ENCODE measurements around the gene EFEMP2. TPM values are rescaled to one million over a fixed set of nuclear protein-coding genes. Genes with fewer than 3 reads are reported as not detected.

EFEMP2 gene
- total RNA-seq, 1 experiment from 2014 or later: 26.2 TPM

DNA sequence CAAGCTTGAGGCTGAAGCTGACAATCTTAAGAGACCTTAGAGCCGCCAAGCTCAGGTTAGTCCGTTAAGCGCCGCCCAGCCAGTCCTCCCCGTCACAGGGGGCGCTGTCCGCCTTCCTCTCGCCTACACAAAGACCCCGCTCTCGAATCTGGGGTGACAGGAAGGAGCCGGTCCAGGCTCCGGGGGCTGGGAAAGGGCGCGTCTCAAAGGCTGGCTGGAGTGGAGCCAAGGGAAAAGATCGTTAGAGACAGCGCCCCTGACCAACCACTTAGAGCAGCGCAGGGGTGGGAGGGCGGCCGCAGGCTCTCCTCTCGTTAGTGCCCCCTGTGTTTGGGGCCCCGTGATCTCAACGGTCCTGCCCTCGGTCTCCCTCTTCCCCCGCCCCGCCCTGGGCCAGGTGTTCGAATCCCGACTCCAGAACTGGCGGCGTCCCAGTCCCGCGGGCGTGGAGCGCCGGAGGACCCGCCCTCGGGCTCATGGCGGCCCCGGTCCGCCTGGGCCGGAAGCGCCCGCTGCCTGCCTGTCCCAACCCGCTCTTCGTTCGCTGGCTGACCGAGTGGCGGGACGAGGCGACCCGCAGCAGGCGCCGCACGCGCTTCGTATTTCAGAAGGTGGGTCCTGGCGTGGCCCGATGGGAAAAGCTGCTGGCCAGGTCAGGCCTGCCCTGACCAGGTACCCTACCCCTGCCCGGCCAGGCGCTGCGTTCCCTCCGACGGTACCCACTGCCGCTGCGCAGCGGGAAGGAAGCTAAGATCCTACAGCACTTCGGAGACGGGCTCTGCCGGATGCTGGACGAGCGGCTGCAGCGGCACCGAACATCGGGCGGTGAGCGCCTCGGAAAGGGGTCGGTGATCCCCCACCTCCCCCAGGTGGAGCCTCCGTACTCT lies 12.1 kb downstream of the EFEMP2 start, which contains the start of gene MUS81:
Gene MUS81, plus strand, starts transcription at position 156 of the 887 bp plus-strand sequence. Its CDS starts 321 bp downstream, at position 477.
- peak within 1 kb of the TSS; percentile 9 for H3T11ph ChIP-seq (ENCODE audit: low read length)
- H3K27me3 Mint-ChIP-seq (ENCODE audit: low read depth): no peaks in the 10 kb centered on the region
- no peak within 1 kb of the TSS for H3K56ac ChIP-seq (ENCODE audit: insufficient read length, low read depth, low read length)
- H2AFZ ChIP-seq (ENCODE audit: low read length): no peak within 1 kb of the TSS
- H3K79me1 ChIP-seq (ENCODE audit: insufficient read depth, low read depth, low read length, poor library complexity, severe bottlenecking): peaks cover under 1% of the 10 kb centered on the region
- H4K8ac ChIP-seq (replicated peaks; ENCODE audit: insufficient read length, low read depth, low read length): no peak within 1 kb of the TSS
- no peak within 1 kb of the TSS for H2AK5ac ChIP-seq (ENCODE audit: insufficient read length, low read length)
- peak within 1 kb of the TSS; percentile 78 to 93 for H3K4me3 Mint-ChIP-seq
- H4K20me1 ChIP-seq (ENCODE audit: control insufficient read depth, insufficient read depth, insufficient read length): peaks cover 2% of the 10 kb centered on the region
- H2BK12ac ChIP-seq (ENCODE audit: insufficient read length, low read depth, low read length): no peak within 1 kb of the TSS
- H3K27ac Mint-ChIP-seq: peak within 1 kb of the TSS; percentile 96 to 99 (median 99)
- no CpG with 5 or more reads among the region's 78 CpGs for WGBS (ENCODE audit: extremely low coverage, insufficient read length, low lambda C conversion rate)
- peaks cover 0 to 3% of the 10 kb centered on the region in 2 experiments; a peak in 1 of 5 replicates for H3K9me3 Mint-ChIP-seq
- no peak within 1 kb of the TSS for H3K23ac ChIP-seq (ENCODE audit: insufficient read length, low read depth, low read length)
- peaks cover 29% of the 10 kb centered on the region in 2 experiments for H3K4me1 Mint-ChIP-seq
- peak within 1 kb of the TSS; percentile 61; the same call in 1 of the 2 replicates for H3K4ac ChIP-seq (ENCODE audit: low read depth, low read length)
- peak within 1 kb of the TSS; percentile 63 for H4K5ac ChIP-seq (ENCODE audit: insufficient read length, low read depth, low read length)
- peak within 1 kb of the TSS; percentile 98 for H3K14ac ChIP-seq (ENCODE audit: insufficient read depth, low read length)
- H3K27ac ChIP-seq (ENCODE audit: insufficient read length, low read depth, low read length): peak within 1 kb of the TSS; percentile 83
- peak within 1 kb of the TSS; percentile 92 for H3K4me2 ChIP-seq (ENCODE audit: insufficient read depth, insufficient read length, low read length)
- H3K36me3 Mint-ChIP-seq (ENCODE audit: insufficient read depth in 1 of 3, low read depth in 3 of 3): peaks cover 38 to 52% (median 49%) of the 10 kb centered on the region in 3 experiments
- H3K4me1 ChIP-seq (ENCODE audit: insufficient read depth, low read length): no peaks in the 10 kb centered on the region
- peak within 1 kb of the TSS; percentile 85 for H3K9ac ChIP-seq (ENCODE audit: extremely low read depth, insufficient read length, low read length)
- peaks cover 25% of the 10 kb centered on the region for H3K23me2 ChIP-seq (ENCODE audit: insufficient read length, low read depth, low read length, poor library complexity, severe bottlenecking)
- no peak within 1 kb of the TSS for H2BK15ac ChIP-seq (ENCODE audit: low read depth, low read length)
- H2BK5ac ChIP-seq (ENCODE audit: insufficient read length, low read length): peak within 1 kb of the TSS; percentile 65
- H3K9me3 ChIP-seq (ENCODE audit: control insufficient read depth, low read depth, low read length): no peaks in the 10 kb centered on the region
- peak within 1 kb of the TSS; percentile 94 for H3K18ac ChIP-seq (ENCODE audit: insufficient read length, low read depth, low read length)
- TF ChIP-seq, protein P1, sequence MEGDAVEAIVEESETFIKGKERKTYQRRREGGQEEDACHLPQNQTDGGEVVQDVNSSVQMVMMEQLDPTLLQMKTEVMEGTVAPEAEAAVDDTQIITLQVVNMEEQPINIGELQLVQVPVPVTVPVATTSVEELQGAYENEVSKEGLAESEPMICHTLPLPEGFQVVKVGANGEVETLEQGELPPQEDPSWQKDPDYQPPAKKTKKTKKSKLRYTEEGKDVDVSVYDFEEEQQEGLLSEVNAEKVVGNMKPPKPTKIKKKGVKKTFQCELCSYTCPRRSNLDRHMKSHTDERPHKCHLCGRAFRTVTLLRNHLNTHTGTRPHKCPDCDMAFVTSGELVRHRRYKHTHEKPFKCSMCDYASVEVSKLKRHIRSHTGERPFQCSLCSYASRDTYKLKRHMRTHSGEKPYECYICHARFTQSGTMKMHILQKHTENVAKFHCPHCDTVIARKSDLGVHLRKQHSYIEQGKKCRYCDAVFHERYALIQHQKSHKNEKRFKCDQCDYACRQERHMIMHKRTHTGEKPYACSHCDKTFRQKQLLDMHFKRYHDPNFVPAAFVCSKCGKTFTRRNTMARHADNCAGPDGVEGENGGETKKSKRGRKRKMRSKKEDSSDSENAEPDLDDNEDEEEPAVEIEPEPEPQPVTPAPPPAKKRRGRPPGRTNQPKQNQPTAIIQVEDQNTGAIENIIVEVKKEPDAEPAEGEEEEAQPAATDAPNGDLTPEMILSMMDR (conservative IDR thresholded peaks at IDR 0.05): peak; percentile 96
- peak within 1 kb of the TSS; percentile 27 for H4K91ac ChIP-seq (ENCODE audit: insufficient read length, low read depth, low read length)
- H2BK20ac ChIP-seq (ENCODE audit: low read depth, low read length, poor library complexity, severe bottlenecking): no peak within 1 kb of the TSS
- H3K27me3 ChIP-seq (ENCODE audit: insufficient read depth, low read length): no peaks in the 10 kb centered on the region
- DNase-seq: peak; percentile 97
- peaks cover 12% of the 10 kb centered on the region; the same call in 1 of the 2 replicates for H3K79me2 ChIP-seq (ENCODE audit: insufficient read depth, low read length)
- peak within 1 kb of the TSS; percentile 76 for H2BK120ac ChIP-seq (ENCODE audit: low read depth, low read length, poor library complexity, severe bottlenecking)

All from H9 (cell line).